ENCODE data around the gene CORO7. TPM values are rescaled to one million over a fixed set of nuclear protein-coding genes. Genes with fewer than 3 reads are reported as not detected.

Gene CORO7
- 25.7 and 35.2 TPM in 2 replicates for total RNA-seq
- long read RNA-seq, partial matches to known transcripts: 1 of 2 reads
- long read RNA-seq, other reads (novel, unspliced or antisense): 1 of 2 reads

DNA sequence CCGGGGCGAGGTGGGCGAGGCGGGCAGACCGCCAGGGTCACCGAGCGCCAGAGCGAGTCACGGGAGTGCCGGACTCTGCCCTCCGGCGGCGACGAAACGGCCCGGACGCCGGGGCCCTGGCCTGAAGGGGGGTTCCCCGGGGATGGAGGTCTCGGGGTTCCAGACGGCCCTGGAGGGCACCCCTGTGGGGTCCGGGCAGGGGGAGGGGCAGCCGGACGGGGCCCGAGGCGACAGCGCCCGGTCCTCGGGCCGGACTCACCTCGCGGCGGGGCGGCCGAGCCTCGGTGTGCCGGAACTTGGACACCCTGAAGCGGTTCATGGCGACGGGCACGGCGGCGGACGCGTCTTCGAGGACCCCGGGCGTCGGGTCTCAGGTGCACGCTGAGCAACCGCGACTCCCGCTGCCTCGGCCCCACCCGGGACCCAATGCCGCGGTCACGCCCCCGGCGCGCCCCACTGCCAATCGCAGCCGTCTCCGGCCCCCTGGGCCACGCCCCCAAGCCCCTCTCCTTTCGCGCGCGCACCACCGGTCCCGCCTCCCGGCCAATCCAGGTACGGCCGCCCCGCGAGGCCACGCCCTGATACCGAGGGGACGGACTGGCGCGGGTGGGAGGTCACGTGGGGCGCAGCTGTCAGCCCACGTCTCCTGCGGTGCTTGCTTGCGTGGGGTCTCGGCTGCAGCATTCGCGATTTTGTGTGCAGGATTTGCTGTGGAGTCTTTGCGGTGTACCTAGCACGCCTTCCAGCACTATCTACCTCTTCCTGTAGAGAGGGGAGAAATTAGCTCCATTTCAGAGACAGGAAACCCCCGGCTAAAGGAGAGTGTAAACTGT, at the start of gene CORO7:
Gene CORO7 (minus strand): TSS at position 397 of the 833 bp plus-strand sequence. CDS start 78 bp downstream, at position 319.
- peak; percentile 88 for DNase-seq (ENCODE audit: low spot score, unreplicated experiment)
- Mint-ChIP-seq H3K4me3 (ENCODE audit: low read depth) (peak within 1 kb of the TSS; percentile 80), H3K9me3 (ENCODE audit: low read depth) (no peaks in the 10 kb centered on the region), H3K36me3 (ENCODE audit: insufficient read depth) (no peaks in the 10 kb centered on the region), H3K27me3 (peaks cover 11% of the 10 kb centered on the region), H3K27ac (peak within 1 kb of the TSS; percentile 53), H3K4me1 (ENCODE audit: low read depth) (peaks cover 9% of the 10 kb centered on the region)
- TF ChIP-seq, protein P1, sequence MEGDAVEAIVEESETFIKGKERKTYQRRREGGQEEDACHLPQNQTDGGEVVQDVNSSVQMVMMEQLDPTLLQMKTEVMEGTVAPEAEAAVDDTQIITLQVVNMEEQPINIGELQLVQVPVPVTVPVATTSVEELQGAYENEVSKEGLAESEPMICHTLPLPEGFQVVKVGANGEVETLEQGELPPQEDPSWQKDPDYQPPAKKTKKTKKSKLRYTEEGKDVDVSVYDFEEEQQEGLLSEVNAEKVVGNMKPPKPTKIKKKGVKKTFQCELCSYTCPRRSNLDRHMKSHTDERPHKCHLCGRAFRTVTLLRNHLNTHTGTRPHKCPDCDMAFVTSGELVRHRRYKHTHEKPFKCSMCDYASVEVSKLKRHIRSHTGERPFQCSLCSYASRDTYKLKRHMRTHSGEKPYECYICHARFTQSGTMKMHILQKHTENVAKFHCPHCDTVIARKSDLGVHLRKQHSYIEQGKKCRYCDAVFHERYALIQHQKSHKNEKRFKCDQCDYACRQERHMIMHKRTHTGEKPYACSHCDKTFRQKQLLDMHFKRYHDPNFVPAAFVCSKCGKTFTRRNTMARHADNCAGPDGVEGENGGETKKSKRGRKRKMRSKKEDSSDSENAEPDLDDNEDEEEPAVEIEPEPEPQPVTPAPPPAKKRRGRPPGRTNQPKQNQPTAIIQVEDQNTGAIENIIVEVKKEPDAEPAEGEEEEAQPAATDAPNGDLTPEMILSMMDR (IDR thresholded peaks at IDR 0.05; ENCODE audit: unreplicated experiment): no peak

DNA sequence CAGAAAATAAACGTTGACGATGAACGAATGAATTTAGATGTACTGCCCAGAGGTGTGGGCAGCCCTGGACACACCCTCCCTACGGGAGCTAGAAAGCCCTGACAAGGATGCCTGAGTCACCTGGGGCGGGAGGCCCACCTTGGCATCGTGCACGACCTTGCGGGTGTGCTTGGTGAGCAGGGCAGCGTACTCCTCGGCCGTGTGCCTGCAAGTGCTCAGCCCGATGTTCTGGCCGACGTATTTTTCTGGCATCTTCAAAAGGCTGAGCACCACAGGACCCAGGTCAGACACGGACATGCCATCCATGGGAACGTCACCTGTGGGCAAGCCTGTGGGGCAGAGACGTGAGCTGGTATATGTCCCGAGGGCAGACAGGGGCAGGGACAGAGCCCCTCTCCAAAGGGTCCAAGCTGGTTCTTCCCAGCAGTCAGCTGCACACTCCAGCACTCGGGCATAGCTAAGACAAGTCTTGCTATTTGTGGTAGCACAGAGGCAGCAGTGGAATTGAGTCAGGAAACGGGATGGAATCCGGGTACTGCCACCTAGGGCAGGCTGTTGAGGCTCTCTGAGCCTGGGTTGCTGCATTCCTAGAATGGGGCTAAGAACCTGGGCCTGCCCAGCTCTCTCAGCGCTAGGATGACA, 47.2 kb upstream of the CORO7 start:
- Mint-ChIP-seq H3K36me3 (ENCODE audit: insufficient read depth) (peaks cover 12% of the 10 kb centered on the region), H3K4me3 (ENCODE audit: low read depth) (no peak overlapping the region), H3K9me3 (ENCODE audit: low read depth) (no peaks in the 10 kb centered on the region), H3K27me3 (no peaks in the 10 kb centered on the region), H3K27ac (peak overlapping the region; percentile 27), H3K4me1 (ENCODE audit: low read depth) (peaks cover 2% of the 10 kb centered on the region)
- TF ChIP-seq, protein P1 (IDR thresholded peaks at IDR 0.05; ENCODE audit: unreplicated experiment): no peak
- DNase-seq (ENCODE audit: low spot score, unreplicated experiment): no peak

DNA sequence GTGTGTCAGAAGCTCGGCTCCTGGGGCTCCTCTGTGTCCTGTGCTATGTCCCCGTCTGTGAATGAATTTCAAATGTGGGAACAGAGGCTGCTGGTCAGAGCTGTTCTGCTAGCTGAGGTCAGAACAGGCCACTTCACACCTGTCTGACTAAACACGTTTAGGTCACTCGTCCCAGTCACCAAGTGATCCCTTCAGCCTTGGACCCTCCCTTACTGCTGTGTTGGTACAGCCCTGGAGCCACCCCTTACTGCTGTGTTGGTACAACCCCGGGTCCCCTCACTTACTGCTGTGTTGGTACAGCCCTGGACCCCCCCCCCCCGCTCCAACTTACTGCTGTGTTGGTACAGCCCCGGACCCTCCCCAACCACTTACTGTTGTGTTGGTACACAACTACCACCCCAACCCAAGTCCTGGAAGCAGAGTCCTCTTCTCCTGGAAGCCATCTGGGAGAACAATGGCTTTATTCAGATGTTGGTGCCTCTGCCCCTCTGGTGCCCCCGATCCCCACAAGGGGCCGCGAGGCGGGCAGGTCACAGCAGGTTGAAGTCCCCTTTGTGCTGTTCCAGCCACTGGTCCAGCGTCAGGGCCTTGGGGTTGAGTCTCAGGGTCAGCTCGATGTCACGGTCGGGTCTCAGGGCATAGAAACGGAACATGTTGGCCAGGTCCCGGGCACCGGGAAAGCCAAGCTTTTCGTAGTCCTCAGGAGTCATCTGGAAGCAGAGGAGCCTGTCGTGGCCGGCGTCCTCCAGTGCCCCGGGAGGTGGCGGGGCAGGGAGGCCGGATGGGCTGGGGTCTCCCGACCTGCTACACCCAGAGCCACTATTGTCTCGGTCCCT, 45.1 kb upstream of the CORO7 start:
- peaks cover 8% of the 10 kb centered on the region for H3K36me3 Mint-ChIP-seq (ENCODE audit: insufficient read depth)
- TF ChIP-seq, protein P1 (IDR thresholded peaks at IDR 0.05; ENCODE audit: unreplicated experiment): no peak
- H3K4me1 Mint-ChIP-seq (ENCODE audit: low read depth): peaks cover 2% of the 10 kb centered on the region
- no peak for DNase-seq (ENCODE audit: low spot score, unreplicated experiment)
- no peak overlapping the region for H3K4me3 Mint-ChIP-seq (ENCODE audit: low read depth)
- H3K27ac Mint-ChIP-seq: peak overlapping the region; percentile 29
- no peaks in the 10 kb centered on the region for H3K9me3 Mint-ChIP-seq (ENCODE audit: low read depth)
- H3K27me3 Mint-ChIP-seq: no peaks in the 10 kb centered on the region

DNA sequence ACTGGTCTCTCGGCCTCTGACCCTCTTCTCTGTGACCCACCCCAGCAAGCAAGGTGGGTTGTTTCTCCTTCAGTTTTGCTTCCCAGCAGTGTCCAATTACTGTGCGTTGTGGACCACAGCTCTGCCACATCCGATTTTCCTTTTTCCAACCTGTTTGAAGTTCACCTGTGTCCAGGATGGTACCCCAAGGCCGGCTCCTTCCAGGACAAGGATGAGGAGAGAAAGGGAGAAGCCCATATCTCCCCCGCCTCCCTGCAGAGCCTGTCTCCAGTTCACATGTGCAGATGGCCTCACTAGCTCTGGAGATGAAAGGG, 44.5 kb upstream of the CORO7 start:
- H3K27ac Mint-ChIP-seq: no peak overlapping the region
- TF ChIP-seq, protein P1 (IDR thresholded peaks at IDR 0.05; ENCODE audit: unreplicated experiment): no peak
- H3K9me3 Mint-ChIP-seq (ENCODE audit: low read depth): no peaks in the 10 kb centered on the region
- H3K27me3 Mint-ChIP-seq: no peaks in the 10 kb centered on the region
- no peak for DNase-seq (ENCODE audit: low spot score, unreplicated experiment)
- peaks cover 2% of the 10 kb centered on the region for H3K4me1 Mint-ChIP-seq (ENCODE audit: low read depth)
- peaks cover 11% of the 10 kb centered on the region for H3K36me3 Mint-ChIP-seq (ENCODE audit: insufficient read depth)
- H3K4me3 Mint-ChIP-seq (ENCODE audit: low read depth): no peak overlapping the region

DNA sequence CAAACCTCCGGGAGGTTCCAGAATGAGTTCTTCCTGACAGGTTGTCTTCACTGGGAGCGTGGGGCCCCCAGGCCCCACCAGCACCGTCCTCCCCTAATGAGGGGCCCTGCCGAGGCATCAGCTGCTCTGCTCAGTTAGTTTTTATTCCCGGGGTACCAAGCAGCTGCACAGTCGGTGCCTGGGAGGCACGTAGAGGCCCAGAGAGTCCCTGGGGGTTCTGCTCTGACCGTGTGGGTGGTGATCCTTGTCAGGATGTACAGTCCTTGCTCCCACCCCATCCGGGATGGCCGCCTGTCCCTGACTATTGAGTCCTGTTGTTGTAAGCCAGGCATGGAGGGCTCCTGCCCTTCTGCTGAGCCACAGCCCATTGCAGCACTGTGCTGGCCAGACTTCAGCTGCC, 39.6 kb upstream of the CORO7 start:
- H3K27me3 Mint-ChIP-seq: no peaks in the 10 kb centered on the region
- no peak overlapping the region for H3K27ac Mint-ChIP-seq
- TF ChIP-seq, protein P1 (IDR thresholded peaks at IDR 0.05; ENCODE audit: unreplicated experiment): no peak
- no peak for DNase-seq (ENCODE audit: low spot score, unreplicated experiment)
- no peaks in the 10 kb centered on the region for H3K9me3 Mint-ChIP-seq (ENCODE audit: low read depth)
- no peak overlapping the region for H3K4me3 Mint-ChIP-seq (ENCODE audit: low read depth)
- H3K4me1 Mint-ChIP-seq (ENCODE audit: low read depth): peaks cover 1% of the 10 kb centered on the region
- H3K36me3 Mint-ChIP-seq (ENCODE audit: insufficient read depth): peaks cover 10% of the 10 kb centered on the region

All from progenitor cell of endocrine pancreas (in vitro differentiated cells).